Esophagus muscularis mucosa (tissue), 4 donors: Measurements from ENCODE around the gene TWIST1.

Experiments
- CTCF ChIP-seq, 3 experiments: fragments of 200-600 bp in 2 of 3; fragments of 450-650 bp in 1 of 3; sonication (generic) in 2 of 3; IDR thresholded peaks; one replicate each; pipeline ENCODE4 v1.5.1; 2017 to 2019; ENCODE audit warnings: antibody characterized with exemption in 3 of 3, mild to moderate bottlenecking in 2 of 3, moderate library complexity in 1 of 3
- EP300 ChIP-seq: sonication (generic); formaldehyde crosslinking; IDR thresholded peaks from one replicate; pipeline ENCODE4 v1.6.1; 2017; ENCODE audit warnings: antibody characterized with exemption
- POLR2A ChIP-seq: fragments of 450-650 bp; IDR thresholded peaks from one replicate; pipeline ENCODE4 v1.6.1; 2017; ENCODE audit warnings: antibody characterized with exemption, moderate library complexity, mild to moderate bottlenecking, low read depth
- POLR2AphosphoS5 ChIP-seq, 2 donors: sonication (generic); formaldehyde crosslinking; IDR thresholded peaks; one replicate each; pipeline ENCODE4 v1.6.1; 2017; ENCODE audit warnings: antibody characterized with exemption in 2 of 2

GRCh38 chr7:19112274-19113001, 5.0 kb downstream of the TWIST1 start:
- TF ChIP-seq CTCF (IDR thresholded peaks at IDR 0.05) (no peak), POLR2AphosphoS5 (IDR thresholded peaks at IDR 0.05) (no peak), POLR2A (no peak), EP300 (no peak)
